Measurements from ENCODE around the gene PHLDA2. TPM values are rescaled to one million over a fixed set of nuclear protein-coding genes. Genes with fewer than 3 reads are reported as not detected.

The PHLDA2 gene
- total and polyA plus RNA-seq, 2 experiments from 2014 or later = 3.8 to 16.5 TPM

GRCh38 chr11:2881076-2881980 lies 47.9 kb downstream of the PHLDA2 start (continued):
- TF ChIP-seq, protein P1, sequence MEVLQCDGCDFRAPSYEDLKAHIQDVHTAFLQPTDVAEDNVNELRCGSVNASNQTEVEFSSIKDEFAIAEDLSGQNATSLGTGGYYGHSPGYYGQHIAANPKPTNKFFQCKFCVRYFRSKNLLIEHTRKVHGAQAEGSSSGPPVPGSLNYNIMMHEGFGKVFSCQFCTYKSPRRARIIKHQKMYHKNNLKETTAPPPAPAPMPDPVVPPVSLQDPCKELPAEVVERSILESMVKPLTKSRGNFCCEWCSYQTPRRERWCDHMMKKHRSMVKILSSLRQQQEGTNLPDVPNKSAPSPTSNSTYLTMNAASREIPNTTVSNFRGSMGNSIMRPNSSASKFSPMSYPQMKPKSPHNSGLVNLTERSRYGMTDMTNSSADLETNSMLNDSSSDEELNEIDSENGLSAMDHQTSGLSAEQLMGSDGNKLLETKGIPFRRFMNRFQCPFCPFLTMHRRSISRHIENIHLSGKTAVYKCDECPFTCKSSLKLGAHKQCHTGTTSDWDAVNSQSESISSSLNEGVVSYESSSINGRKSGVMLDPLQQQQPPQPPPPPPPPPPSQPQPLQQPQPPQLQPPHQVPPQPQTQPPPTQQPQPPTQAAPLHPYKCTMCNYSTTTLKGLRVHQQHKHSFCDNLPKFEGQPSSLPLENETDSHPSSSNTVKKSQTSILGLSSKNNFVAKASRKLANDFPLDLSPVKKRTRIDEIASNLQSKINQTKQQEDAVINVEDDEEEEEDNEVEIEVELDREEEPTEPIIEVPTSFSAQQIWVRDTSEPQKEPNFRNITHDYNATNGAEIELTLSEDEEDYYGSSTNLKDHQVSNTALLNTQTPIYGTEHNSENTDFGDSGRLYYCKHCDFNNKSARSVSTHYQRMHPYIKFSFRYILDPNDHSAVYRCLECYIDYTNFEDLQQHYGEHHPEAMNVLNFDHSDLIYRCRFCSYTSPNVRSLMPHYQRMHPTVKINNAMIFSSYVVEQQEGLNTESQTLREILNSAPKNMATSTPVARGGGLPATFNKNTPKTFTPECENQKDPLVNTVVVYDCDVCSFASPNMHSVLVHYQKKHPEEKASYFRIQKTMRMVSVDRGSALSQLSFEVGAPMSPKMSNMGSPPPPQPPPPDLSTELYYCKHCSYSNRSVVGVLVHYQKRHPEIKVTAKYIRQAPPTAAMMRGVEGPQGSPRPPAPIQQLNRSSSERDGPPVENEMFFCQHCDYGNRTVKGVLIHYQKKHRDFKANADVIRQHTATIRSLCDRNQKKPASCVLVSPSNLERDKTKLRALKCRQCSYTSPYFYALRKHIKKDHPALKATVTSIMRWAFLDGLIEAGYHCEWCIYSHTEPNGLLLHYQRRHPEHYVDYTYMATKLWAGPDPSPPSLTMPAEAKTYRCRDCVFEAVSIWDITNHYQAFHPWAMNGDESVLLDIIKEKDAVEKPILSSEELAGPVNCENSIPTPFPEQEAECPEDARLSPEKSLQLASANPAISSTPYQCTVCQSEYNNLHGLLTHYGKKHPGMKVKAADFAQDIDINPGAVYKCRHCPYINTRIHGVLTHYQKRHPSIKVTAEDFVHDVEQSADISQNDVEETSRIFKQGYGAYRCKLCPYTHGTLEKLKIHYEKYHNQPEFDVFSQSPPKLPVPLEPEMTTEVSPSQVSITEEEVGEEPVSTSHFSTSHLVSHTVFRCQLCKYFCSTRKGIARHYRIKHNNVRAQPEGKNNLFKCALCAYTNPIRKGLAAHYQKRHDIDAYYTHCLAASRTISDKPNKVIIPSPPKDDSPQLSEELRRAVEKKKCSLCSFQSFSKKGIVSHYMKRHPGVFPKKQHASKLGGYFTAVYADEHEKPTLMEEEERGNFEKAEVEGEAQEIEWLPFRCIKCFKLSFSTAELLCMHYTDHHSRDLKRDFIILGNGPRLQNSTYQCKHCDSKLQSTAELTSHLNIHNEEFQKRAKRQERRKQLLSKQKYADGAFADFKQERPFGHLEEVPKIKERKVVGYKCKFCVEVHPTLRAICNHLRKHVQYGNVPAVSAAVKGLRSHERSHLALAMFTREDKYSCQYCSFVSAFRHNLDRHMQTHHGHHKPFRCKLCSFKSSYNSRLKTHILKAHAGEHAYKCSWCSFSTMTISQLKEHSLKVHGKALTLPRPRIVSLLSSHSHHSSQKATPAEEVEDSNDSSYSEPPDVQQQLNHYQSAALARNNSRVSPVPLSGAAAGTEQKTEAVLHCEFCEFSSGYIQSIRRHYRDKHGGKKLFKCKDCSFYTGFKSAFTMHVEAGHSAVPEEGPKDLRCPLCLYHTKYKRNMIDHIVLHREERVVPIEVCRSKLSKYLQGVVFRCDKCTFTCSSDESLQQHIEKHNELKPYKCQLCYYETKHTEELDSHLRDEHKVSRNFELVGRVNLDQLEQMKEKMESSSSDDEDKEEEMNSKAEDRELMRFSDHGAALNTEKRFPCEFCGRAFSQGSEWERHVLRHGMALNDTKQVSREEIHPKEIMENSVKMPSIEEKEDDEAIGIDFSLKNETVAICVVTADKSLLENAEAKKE (CRISPR knock-in tag; IDR thresholded peaks at IDR 0.05) = no peak
- TF ChIP-seq ZNF331 (CRISPR knock-in tag; IDR thresholded peaks at IDR 0.05; ENCODE audit: low read depth) = no peak
- no peak for TF ChIP-seq CREB1 (CRISPR knock-in tag; IDR thresholded peaks at IDR 0.05; ENCODE audit: low read depth)
- TF ChIP-seq ETS1 (IDR thresholded peaks at IDR 0.05) = no peak
- TF ChIP-seq POLR2AphosphoS5 (IDR thresholded peaks at IDR 0.05; ENCODE audit: low read depth) = no peak
- TF ChIP-seq JUNB (IDR thresholded peaks at IDR 0.05; ENCODE audit: unreplicated experiment) = no peak
- TF ChIP-seq EZH2phosphoT487 (IDR thresholded peaks at IDR 0.05; ENCODE audit: unreplicated experiment) = no peak
- TF ChIP-seq STAT1 (IDR thresholded peaks at IDR 0.05; ENCODE audit: unreplicated experiment) = no peak
- TF ChIP-seq REST (IDR thresholded peaks at IDR 0.05; ENCODE audit: unreplicated experiment) = no peak
